ENCODE data around the gene WDR7.
A peak's percentile ranks its signal among the peaks of the same experiment; 100 is the strongest.

Gene WDR7

GRCh38 chr18:57004366-57005121, 353.4 kb downstream of the WDR7 start:
- DNase-seq, result no peak

GRCh38 chr18:57008001-57008686, 357.0 kb downstream of the WDR7 start:
- no peak for DNase-seq

GRCh38 chr18:57009844-57010243, 358.7 kb downstream of the WDR7 start:
- no peak for DNase-seq

- DNase-seq, result no peak
Measured at GRCh38 chr18:57014772-57015413, 363.7 kb downstream of the WDR7 start.

- no peak for DNase-seq
Measured at GRCh38 chr18:57015451-57015850, 364.3 kb downstream of the WDR7 start.

GRCh38 chr18:57018845-57019244, 367.7 kb downstream of the WDR7 start:
- no peak for DNase-seq

- DNase-seq, result no peak
Measured at GRCh38 chr18:57022716-57023115, 371.6 kb downstream of the WDR7 start.

- no peak for DNase-seq
Measured at GRCh38 chr18:57023275-57023882, 372.2 kb downstream of the WDR7 start.

- peak; percentile 27 for DNase-seq
Measured at GRCh38 chr18:57025540-57025939, 374.4 kb downstream of the WDR7 start.

GRCh38 chr18:57026316-57026715, 375.2 kb downstream of the WDR7 start:
- no peak for DNase-seq

- DNase-seq, result peak; percentile 37
Measured at GRCh38 chr18:57027190-57027708, 376.1 kb downstream of the WDR7 start.

- no peak for DNase-seq
Measured at GRCh38 chr18:57029761-57030160, 378.6 kb downstream of the WDR7 start.

GRCh38 chr18:57030417-57030816, 379.3 kb downstream of the WDR7 start:
- DNase-seq, result no peak

- no peak for DNase-seq
Measured at GRCh38 chr18:57035590-57035989, 384.4 kb downstream of the WDR7 start.

- DNase-seq, result no peak
Measured at GRCh38 chr18:57038395-57038794, 387.2 kb downstream of the WDR7 start.

GRCh38 chr18:57040175-57040574, 389.0 kb downstream of the WDR7 start:
- DNase-seq, result no peak

- no peak for DNase-seq
Measured at GRCh38 chr18:57043241-57043640, 392.1 kb downstream of the WDR7 start.

GRCh38 chr18:57048351-57048750, 397.2 kb downstream of the WDR7 start:
- DNase-seq, result no peak

GRCh38 chr18:57048859-57049258, 397.7 kb downstream of the WDR7 start:
- no peak for DNase-seq

- no peak for DNase-seq
Measured at GRCh38 chr18:57050310-57050949, 399.3 kb downstream of the WDR7 start.

- no peak for DNase-seq
Measured at GRCh38 chr18:57051021-57051656, 400.0 kb downstream of the WDR7 start.

- DNase-seq, result no peak
Measured at GRCh38 chr18:57051657-57052044, 400.5 kb downstream of the WDR7 start.

All from NCI-H2227 treated with DMSO at 0.1 percent for 48 hours (cell line).